ENCODE measurements around the gene ERBB4. TPM values are rescaled to one million over a fixed set of nuclear protein-coding genes. Genes with fewer than 3 reads are reported as not detected.

Gene ERBB4
- total RNA-seq, 1 experiment from 2014 or later = 0.04 TPM

GRCh38 chr2:212245880-212246279 lies 292.7 kb downstream of the ERBB4 start:
- Mint-ChIP-seq H3K27me3 (ENCODE audit: low read depth) (no peaks in the 10 kb centered on the region), H3K4me3 (no peak overlapping the region), H3K27ac (peak overlapping the region in 1 of 3 experiments; percentile 29; a peak in 1 of 7 replicates), H3K4me1 (peaks cover 6 to 11% of the 10 kb centered on the region in 2 experiments), H3K36me3 (ENCODE audit: insufficient read depth in 1 of 3, low read depth in 3 of 3) (no peaks in the 10 kb centered on the region), H3K9me3 (no peaks in the 10 kb centered on the region)
- H3K18ac ChIP-seq (ENCODE audit: insufficient read length, low read depth, low read length) = no peak overlapping the region
- H2BK15ac ChIP-seq (ENCODE audit: low read depth, low read length) = no peak overlapping the region
- no peaks in the 10 kb centered on the region for H3K23me2 ChIP-seq (ENCODE audit: insufficient read length, low read depth, low read length, poor library complexity, severe bottlenecking)
- no peak overlapping the region for H2BK120ac ChIP-seq (ENCODE audit: low read depth, low read length, poor library complexity, severe bottlenecking)
- H3K4ac ChIP-seq (ENCODE audit: low read depth, low read length) = no peak overlapping the region
- no peaks in the 10 kb centered on the region for H3K9me3 ChIP-seq (ENCODE audit: control insufficient read depth, low read depth, low read length)
- no peak overlapping the region for H4K91ac ChIP-seq (ENCODE audit: insufficient read length, low read depth, low read length)
- no peak overlapping the region for H3K14ac ChIP-seq (ENCODE audit: insufficient read depth, low read length)
- H3K9ac ChIP-seq (ENCODE audit: extremely low read depth, insufficient read length, low read length) = no peak overlapping the region
- no peak overlapping the region for H2BK5ac ChIP-seq (ENCODE audit: insufficient read length, low read length)
- no peak overlapping the region for H3K4me2 ChIP-seq (ENCODE audit: insufficient read depth, insufficient read length, low read length)
- no peak overlapping the region for H2BK12ac ChIP-seq (ENCODE audit: insufficient read length, low read depth, low read length)
- H4K8ac ChIP-seq (replicated peaks; ENCODE audit: insufficient read length, low read depth, low read length) = no peak overlapping the region
- no peak overlapping the region for H3K56ac ChIP-seq (ENCODE audit: insufficient read length, low read depth, low read length)
- H4K20me1 ChIP-seq (ENCODE audit: control insufficient read depth, insufficient read depth, insufficient read length) = no peaks in the 10 kb centered on the region
- H3K23ac ChIP-seq (ENCODE audit: insufficient read length, low read depth, low read length) = no peak overlapping the region
- H3T11ph ChIP-seq (ENCODE audit: low read length) = no peak overlapping the region
- H3K27ac ChIP-seq (ENCODE audit: insufficient read length, low read depth, low read length) = no peak overlapping the region
- no peaks in the 10 kb centered on the region for H3K4me1 ChIP-seq (ENCODE audit: insufficient read depth, low read length)
- no peak overlapping the region for H2BK20ac ChIP-seq (ENCODE audit: low read depth, low read length, poor library complexity, severe bottlenecking)
- no peak overlapping the region for H4K5ac ChIP-seq (ENCODE audit: insufficient read length, low read depth, low read length)
- H3K79me2 ChIP-seq (ENCODE audit: insufficient read depth, low read length) = no peaks in the 10 kb centered on the region
- no peak overlapping the region for H2AK5ac ChIP-seq (ENCODE audit: insufficient read length, low read length)
- TF ChIP-seq, protein P1, sequence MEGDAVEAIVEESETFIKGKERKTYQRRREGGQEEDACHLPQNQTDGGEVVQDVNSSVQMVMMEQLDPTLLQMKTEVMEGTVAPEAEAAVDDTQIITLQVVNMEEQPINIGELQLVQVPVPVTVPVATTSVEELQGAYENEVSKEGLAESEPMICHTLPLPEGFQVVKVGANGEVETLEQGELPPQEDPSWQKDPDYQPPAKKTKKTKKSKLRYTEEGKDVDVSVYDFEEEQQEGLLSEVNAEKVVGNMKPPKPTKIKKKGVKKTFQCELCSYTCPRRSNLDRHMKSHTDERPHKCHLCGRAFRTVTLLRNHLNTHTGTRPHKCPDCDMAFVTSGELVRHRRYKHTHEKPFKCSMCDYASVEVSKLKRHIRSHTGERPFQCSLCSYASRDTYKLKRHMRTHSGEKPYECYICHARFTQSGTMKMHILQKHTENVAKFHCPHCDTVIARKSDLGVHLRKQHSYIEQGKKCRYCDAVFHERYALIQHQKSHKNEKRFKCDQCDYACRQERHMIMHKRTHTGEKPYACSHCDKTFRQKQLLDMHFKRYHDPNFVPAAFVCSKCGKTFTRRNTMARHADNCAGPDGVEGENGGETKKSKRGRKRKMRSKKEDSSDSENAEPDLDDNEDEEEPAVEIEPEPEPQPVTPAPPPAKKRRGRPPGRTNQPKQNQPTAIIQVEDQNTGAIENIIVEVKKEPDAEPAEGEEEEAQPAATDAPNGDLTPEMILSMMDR (conservative IDR thresholded peaks at IDR 0.05) = no peak
- no peak for DNase-seq
- no peaks in the 10 kb centered on the region for H3K27me3 ChIP-seq (ENCODE audit: insufficient read depth, low read length)
- WGBS (ENCODE audit: extremely low coverage, insufficient read length, low lambda C conversion rate) = no CpG with 5 or more reads among the region's 2 CpGs
- H2AFZ ChIP-seq (ENCODE audit: low read length) = no peak overlapping the region
- H3K79me1 ChIP-seq (ENCODE audit: insufficient read depth, low read depth, low read length, poor library complexity, severe bottlenecking) = no peaks in the 10 kb centered on the region

Data from H9 (cell line).